ENCODE measurements around the gene NBAS. TPM values are rescaled to one million over a fixed set of nuclear protein-coding genes. Genes with fewer than 3 reads are reported as not detected.
A peak's percentile ranks its signal among the peaks of the same experiment; 100 is the strongest.

Gene NBAS
- polyA plus RNA-seq, 4 donors: 26.0 to 67.2 (median 33.6) TPM

- no peaks in the 10 kb centered on the region for H3K27me3 ChIP-seq (ENCODE audit: control insufficient read depth in 3 of 3, insufficient read depth in 3 of 3, low read length in 3 of 3)
- no peak overlapping the region for H3K4me3 ChIP-seq (ENCODE audit: low read depth in 1 of 3, low read length in 3 of 3)
- no peaks in the 10 kb centered on the region for H3K9me3 ChIP-seq (ENCODE audit: control insufficient read depth in 2 of 2, insufficient read depth in 1 of 2, low read depth in 1 of 2, low read length in 1 of 2)
- H3K36me3 ChIP-seq (ENCODE audit: control insufficient read depth in 3 of 3, insufficient read depth in 2 of 3, low read depth in 1 of 3, low read length in 3 of 3): no peaks in the 10 kb centered on the region
- H3K4me1 ChIP-seq (ENCODE audit: control insufficient read depth in 3 of 3, insufficient read depth in 2 of 3, low read depth in 1 of 3, low read length in 2 of 3): peaks cover 0 to 3% (median 0%) of the 10 kb centered on the region in 3 donors
- 85 to 90% (median 88%) methylated on average over 5 of the region's 5 CpGs for WGBS, 3 donors
- no peak for DNase-seq
- no peak for FAIRE-seq
- no peak overlapping the region for H3K27ac ChIP-seq (ENCODE audit: low read depth in 1 of 3, low read length in 2 of 3)
Observed at GRCh38 chr2:15432642-15433256, 128.4 kb downstream of the NBAS start.

DNA sequence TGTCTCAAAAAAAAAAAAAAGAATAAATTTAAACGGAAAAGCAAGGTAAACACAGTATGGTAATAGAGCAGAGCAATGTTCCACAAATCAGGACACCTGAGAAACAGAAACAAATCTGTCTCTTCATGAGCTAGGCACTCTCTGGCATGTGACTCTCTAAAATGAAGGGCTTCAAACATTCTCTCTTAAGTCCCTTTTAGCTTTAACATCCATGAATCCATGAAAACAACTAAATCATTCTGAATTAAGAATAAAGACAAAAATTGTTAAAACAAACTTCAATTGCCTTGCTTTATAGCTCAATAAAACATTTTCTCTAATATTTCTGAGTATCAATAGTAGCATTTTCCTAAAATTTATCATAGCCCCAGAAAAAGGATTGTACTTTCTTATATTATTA lies 132.1 kb downstream of the NBAS start:
- FAIRE-seq: no peak
- H3K27ac ChIP-seq (ENCODE audit: low read depth in 1 of 3, low read length in 2 of 3): no peak overlapping the region
- no peaks in the 10 kb centered on the region for H3K27me3 ChIP-seq (ENCODE audit: control insufficient read depth in 3 of 3, insufficient read depth in 3 of 3, low read length in 3 of 3)
- no peak for DNase-seq
- H3K36me3 ChIP-seq (ENCODE audit: control insufficient read depth in 3 of 3, insufficient read depth in 2 of 3, low read depth in 1 of 3, low read length in 3 of 3): peaks cover 0 to 3% (median 2%) of the 10 kb centered on the region in 3 donors
- WGBS, 3 donors: 73 to 76% (median 75%) methylated on average over 1 of the region's 1 CpG
- no peak overlapping the region for H3K4me3 ChIP-seq (ENCODE audit: low read depth in 1 of 3, low read length in 3 of 3)
- no peaks in the 10 kb centered on the region for H3K9me3 ChIP-seq (ENCODE audit: control insufficient read depth in 2 of 2, insufficient read depth in 1 of 2, low read depth in 1 of 2, low read length in 1 of 2)
- peaks cover 0 to 3% (median 0%) of the 10 kb centered on the region in 3 donors for H3K4me1 ChIP-seq (ENCODE audit: control insufficient read depth in 3 of 3, insufficient read depth in 2 of 3, low read depth in 1 of 3, low read length in 2 of 3)

GRCh38 chr2:15427987-15428386 lies 133.1 kb downstream of the NBAS start:
- no peak overlapping the region for H3K27ac ChIP-seq (ENCODE audit: low read depth in 1 of 3, low read length in 2 of 3)
- H3K4me3 ChIP-seq (ENCODE audit: low read depth in 1 of 3, low read length in 3 of 3): no peak overlapping the region
- no peaks in the 10 kb centered on the region for H3K9me3 ChIP-seq (ENCODE audit: control insufficient read depth in 2 of 2, insufficient read depth in 1 of 2, low read depth in 1 of 2, low read length in 1 of 2)
- H3K27me3 ChIP-seq (ENCODE audit: control insufficient read depth in 3 of 3, insufficient read depth in 3 of 3, low read length in 3 of 3): no peaks in the 10 kb centered on the region
- H3K36me3 ChIP-seq (ENCODE audit: control insufficient read depth in 3 of 3, insufficient read depth in 2 of 3, low read depth in 1 of 3, low read length in 3 of 3): peaks cover 0 to 3% (median 3%) of the 10 kb centered on the region in 3 donors
- DNase-seq (no peak), FAIRE-seq (no peak)
- H3K4me1 ChIP-seq (ENCODE audit: control insufficient read depth in 3 of 3, insufficient read depth in 2 of 3, low read depth in 1 of 3, low read length in 2 of 3): peaks cover 0 to 3% (median 0%) of the 10 kb centered on the region in 3 donors

DNA sequence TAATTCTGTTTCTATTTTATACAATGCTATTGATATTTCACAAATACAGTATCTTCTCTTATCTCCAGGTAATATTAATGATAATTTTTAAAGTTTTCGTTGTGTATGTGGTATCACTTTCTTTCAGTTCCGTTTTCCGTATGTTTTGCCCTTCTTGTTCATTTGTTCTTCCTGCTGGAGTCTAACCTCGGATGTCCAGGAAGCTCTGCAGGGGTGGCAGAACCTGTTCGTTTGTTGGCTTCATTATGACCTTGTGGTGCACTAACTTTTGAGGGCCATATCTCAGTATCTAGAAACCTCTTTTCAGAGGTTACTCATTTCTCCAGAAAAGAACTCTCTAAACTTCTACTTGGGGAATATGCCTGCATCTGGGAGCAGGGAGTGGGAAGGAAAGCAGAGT lies 134.5 kb downstream of the NBAS start:
- DNase-seq: no peak

DNA sequence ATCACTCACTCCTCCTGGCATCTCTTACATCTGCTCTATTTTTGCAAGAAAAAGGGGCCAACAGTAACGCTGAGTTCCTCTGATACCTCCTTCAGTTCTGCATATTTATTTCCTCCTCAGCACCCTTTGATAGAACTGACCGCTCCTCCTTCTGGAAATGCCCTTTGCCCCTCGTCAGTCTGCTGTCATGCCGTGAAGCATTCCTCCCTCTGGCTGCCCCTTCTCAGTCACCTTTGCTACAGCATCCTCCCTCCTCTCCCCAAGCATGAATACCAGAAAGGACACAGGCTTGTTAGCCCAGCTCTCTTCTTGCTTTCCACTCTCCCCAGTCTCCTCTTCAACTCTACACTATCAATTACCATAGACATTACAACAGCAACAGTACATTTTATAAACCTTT lies 135.4 kb downstream of the NBAS start:
- Histone ChIP-seq H3K4me1 (ENCODE audit: control insufficient read depth in 3 of 3, insufficient read depth in 2 of 3, low read depth in 1 of 3, low read length in 2 of 3) (peaks cover 0 to 3% (median 0%) of the 10 kb centered on the region in 3 donors), H3K27ac (ENCODE audit: low read depth in 1 of 3, low read length in 2 of 3) (no peak overlapping the region), H3K9me3 (ENCODE audit: control insufficient read depth in 2 of 2, insufficient read depth in 1 of 2, low read depth in 1 of 2, low read length in 1 of 2) (no peaks in the 10 kb centered on the region), H3K4me3 (ENCODE audit: low read depth in 1 of 3, low read length in 3 of 3) (no peak overlapping the region), H3K27me3 (ENCODE audit: control insufficient read depth in 3 of 3, insufficient read depth in 3 of 3, low read length in 3 of 3) (no peaks in the 10 kb centered on the region), H3K36me3 (ENCODE audit: control insufficient read depth in 3 of 3, insufficient read depth in 2 of 3, low read depth in 1 of 3, low read length in 3 of 3) (peaks cover 0 to 3% (median 3%) of the 10 kb centered on the region in 3 donors)
- DNase-seq: peak; percentile 56 to 74
- FAIRE-seq: no peak
- WGBS, 3 donors: 18 to 56% (median 38%) methylated on average over 4 of the region's 4 CpGs

More for the DNA sequence above, 134.5 kb downstream of the NBAS start:
- no peak overlapping the region for H3K27ac ChIP-seq (ENCODE audit: low read depth in 1 of 3, low read length in 2 of 3)
- no peak for FAIRE-seq
- WGBS, 3 donors: 78 to 81% (median 79%) methylated on average over 5 of the region's 5 CpGs
- no peak overlapping the region for H3K4me3 ChIP-seq (ENCODE audit: low read depth in 1 of 3, low read length in 3 of 3)
- H3K27me3 ChIP-seq (ENCODE audit: control insufficient read depth in 3 of 3, insufficient read depth in 3 of 3, low read length in 3 of 3): no peaks in the 10 kb centered on the region
- peaks cover 0 to 3% (median 0%) of the 10 kb centered on the region in 3 donors for H3K4me1 ChIP-seq (ENCODE audit: control insufficient read depth in 3 of 3, insufficient read depth in 2 of 3, low read depth in 1 of 3, low read length in 2 of 3)
- no peaks in the 10 kb centered on the region for H3K9me3 ChIP-seq (ENCODE audit: control insufficient read depth in 2 of 2, insufficient read depth in 1 of 2, low read depth in 1 of 2, low read length in 1 of 2)
- peaks cover 0 to 3% (median 3%) of the 10 kb centered on the region in 3 donors for H3K36me3 ChIP-seq (ENCODE audit: control insufficient read depth in 3 of 3, insufficient read depth in 2 of 3, low read depth in 1 of 3, low read length in 3 of 3)

GRCh38 chr2:15421753-15422152 lies 139.4 kb downstream of the NBAS start:
- no peaks in the 10 kb centered on the region for H3K27me3 ChIP-seq (ENCODE audit: control insufficient read depth in 3 of 3, insufficient read depth in 3 of 3, low read length in 3 of 3)
- H3K27ac ChIP-seq (ENCODE audit: low read depth in 1 of 3, low read length in 2 of 3): no peak overlapping the region
- WGBS, 3 donors: 88 to 94% (median 91%) methylated on average over 3 of the region's 3 CpGs
- no peaks in the 10 kb centered on the region for H3K9me3 ChIP-seq (ENCODE audit: control insufficient read depth in 2 of 2, insufficient read depth in 1 of 2, low read depth in 1 of 2, low read length in 1 of 2)
- H3K4me3 ChIP-seq (ENCODE audit: low read depth in 1 of 3, low read length in 3 of 3): no peak overlapping the region
- DNase-seq (no peak), FAIRE-seq (no peak)
- peaks cover 2 to 10% (median 2%) of the 10 kb centered on the region in 3 donors for H3K36me3 ChIP-seq (ENCODE audit: control insufficient read depth in 3 of 3, insufficient read depth in 2 of 3, low read depth in 1 of 3, low read length in 3 of 3)
- peaks cover 0 to 3% (median 0%) of the 10 kb centered on the region in 3 donors for H3K4me1 ChIP-seq (ENCODE audit: control insufficient read depth in 3 of 3, insufficient read depth in 2 of 3, low read depth in 1 of 3, low read length in 2 of 3)

DNA sequence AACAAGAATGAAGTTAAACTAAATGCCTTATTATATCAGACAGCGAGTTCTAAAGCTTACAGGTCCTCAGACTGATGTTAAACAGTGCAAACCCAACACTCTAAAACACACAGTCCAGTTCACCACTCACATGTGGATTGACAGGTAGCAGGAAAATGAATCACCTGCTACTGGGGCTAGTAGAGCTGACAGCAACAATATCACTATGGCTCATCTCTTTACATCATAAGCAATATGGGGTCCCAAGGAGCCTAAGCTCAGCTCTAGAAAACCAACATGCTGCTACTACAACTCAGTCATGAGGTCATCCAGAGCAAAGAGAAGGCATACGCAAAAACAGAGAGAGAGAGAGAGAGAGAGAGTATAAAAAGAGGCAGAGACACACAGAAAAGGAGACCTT lies 145.4 kb downstream of the NBAS start:
- no peak overlapping the region for H3K4me3 ChIP-seq (ENCODE audit: low read depth in 1 of 3, low read length in 3 of 3)
- H3K27ac ChIP-seq (ENCODE audit: low read depth in 1 of 3, low read length in 2 of 3): no peak overlapping the region
- no peak for DNase-seq
- no peak for FAIRE-seq
- WGBS, 3 donors: 95 to 100% (median 96%) methylated on average over 2 of the region's 2 CpGs
- peaks cover 0 to 14% (median 14%) of the 10 kb centered on the region in 3 donors for H3K36me3 ChIP-seq (ENCODE audit: control insufficient read depth in 3 of 3, insufficient read depth in 2 of 3, low read depth in 1 of 3, low read length in 3 of 3)
- no peaks in the 10 kb centered on the region for H3K9me3 ChIP-seq (ENCODE audit: control insufficient read depth in 2 of 2, insufficient read depth in 1 of 2, low read depth in 1 of 2, low read length in 1 of 2)
- H3K27me3 ChIP-seq (ENCODE audit: control insufficient read depth in 3 of 3, insufficient read depth in 3 of 3, low read length in 3 of 3): no peaks in the 10 kb centered on the region
- no peaks in the 10 kb centered on the region for H3K4me1 ChIP-seq (ENCODE audit: control insufficient read depth in 3 of 3, insufficient read depth in 2 of 3, low read depth in 1 of 3, low read length in 2 of 3)

- FAIRE-seq: no peak
- no peaks in the 10 kb centered on the region for H3K27me3 ChIP-seq (ENCODE audit: control insufficient read depth in 3 of 3, insufficient read depth in 3 of 3, low read length in 3 of 3)
- 94 to 99% (median 94%) methylated on average over 6 of the region's 6 CpGs for WGBS, 3 donors
- no peak overlapping the region for H3K27ac ChIP-seq (ENCODE audit: low read depth in 1 of 3, low read length in 2 of 3)
- no peaks in the 10 kb centered on the region for H3K4me1 ChIP-seq (ENCODE audit: control insufficient read depth in 3 of 3, insufficient read depth in 2 of 3, low read depth in 1 of 3, low read length in 2 of 3)
- peaks cover 2 to 16% (median 11%) of the 10 kb centered on the region in 3 donors for H3K36me3 ChIP-seq (ENCODE audit: control insufficient read depth in 3 of 3, insufficient read depth in 2 of 3, low read depth in 1 of 3, low read length in 3 of 3)
- DNase-seq: no peak
- no peaks in the 10 kb centered on the region for H3K9me3 ChIP-seq (ENCODE audit: control insufficient read depth in 2 of 2, insufficient read depth in 1 of 2, low read depth in 1 of 2, low read length in 1 of 2)
- H3K4me3 ChIP-seq (ENCODE audit: low read depth in 1 of 3, low read length in 3 of 3): no peak overlapping the region
Observed at GRCh38 chr2:15412779-15413178, 148.4 kb downstream of the NBAS start.

GRCh38 chr2:15412309-15412708 lies 148.8 kb downstream of the NBAS start:
- DNase-seq: no peak
- no peak for FAIRE-seq
- no peak overlapping the region for H3K4me3 ChIP-seq (ENCODE audit: low read depth in 1 of 3, low read length in 3 of 3)
- H3K4me1 ChIP-seq (ENCODE audit: control insufficient read depth in 3 of 3, insufficient read depth in 2 of 3, low read depth in 1 of 3, low read length in 2 of 3): no peaks in the 10 kb centered on the region
- WGBS, 3 donors: 95 to 96% (median 95%) methylated on average over 3 of the region's 3 CpGs
- H3K9me3 ChIP-seq (ENCODE audit: control insufficient read depth in 2 of 2, insufficient read depth in 1 of 2, low read depth in 1 of 2, low read length in 1 of 2): no peaks in the 10 kb centered on the region
- H3K27ac ChIP-seq (ENCODE audit: low read depth in 1 of 3, low read length in 2 of 3): no peak overlapping the region
- H3K27me3 ChIP-seq (ENCODE audit: control insufficient read depth in 3 of 3, insufficient read depth in 3 of 3, low read length in 3 of 3): no peaks in the 10 kb centered on the region
- H3K36me3 ChIP-seq (ENCODE audit: control insufficient read depth in 3 of 3, insufficient read depth in 2 of 3, low read depth in 1 of 3, low read length in 3 of 3): peaks cover 2 to 16% (median 11%) of the 10 kb centered on the region in 3 donors
